ENCODE results near the gene RXRA. TPM values are rescaled to one million over a fixed set of nuclear protein-coding genes. Genes with fewer than 3 reads are reported as not detected.

Gene RXRA
- polyA plus RNA-seq, 1 of the 3 experiments (the other 2 are of a cell fraction), result 7.6 TPM

DNA sequence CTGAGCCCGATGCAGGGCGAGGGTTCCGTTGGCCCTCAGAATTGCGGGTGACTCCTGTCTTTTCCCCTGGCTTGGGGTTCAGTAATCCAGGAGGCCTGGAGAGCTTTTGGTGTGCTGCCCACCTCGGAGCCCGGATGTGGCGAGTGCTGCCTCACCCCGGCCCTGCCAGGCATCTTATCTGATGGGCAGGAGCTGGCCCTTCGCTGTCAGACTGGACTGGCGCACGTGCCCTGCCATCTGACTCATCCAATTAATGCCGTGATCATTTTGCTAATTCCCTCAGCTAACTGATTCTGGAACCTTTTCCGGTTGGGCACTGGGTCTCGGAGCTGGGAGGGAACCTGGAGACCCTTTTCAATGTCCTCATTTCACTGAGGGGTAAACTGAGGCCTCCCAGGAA is 34.6 kb downstream of the RXRA start (continued):
- peak; percentile 89 for TF ChIP-seq PBX3 (IDR thresholded peaks at IDR 0.05)
- no peak; the same call in 1 of the 2 replicates for TF ChIP-seq JUND (IDR thresholded peaks at IDR 0.05)
- TF ChIP-seq, protein P1, sequence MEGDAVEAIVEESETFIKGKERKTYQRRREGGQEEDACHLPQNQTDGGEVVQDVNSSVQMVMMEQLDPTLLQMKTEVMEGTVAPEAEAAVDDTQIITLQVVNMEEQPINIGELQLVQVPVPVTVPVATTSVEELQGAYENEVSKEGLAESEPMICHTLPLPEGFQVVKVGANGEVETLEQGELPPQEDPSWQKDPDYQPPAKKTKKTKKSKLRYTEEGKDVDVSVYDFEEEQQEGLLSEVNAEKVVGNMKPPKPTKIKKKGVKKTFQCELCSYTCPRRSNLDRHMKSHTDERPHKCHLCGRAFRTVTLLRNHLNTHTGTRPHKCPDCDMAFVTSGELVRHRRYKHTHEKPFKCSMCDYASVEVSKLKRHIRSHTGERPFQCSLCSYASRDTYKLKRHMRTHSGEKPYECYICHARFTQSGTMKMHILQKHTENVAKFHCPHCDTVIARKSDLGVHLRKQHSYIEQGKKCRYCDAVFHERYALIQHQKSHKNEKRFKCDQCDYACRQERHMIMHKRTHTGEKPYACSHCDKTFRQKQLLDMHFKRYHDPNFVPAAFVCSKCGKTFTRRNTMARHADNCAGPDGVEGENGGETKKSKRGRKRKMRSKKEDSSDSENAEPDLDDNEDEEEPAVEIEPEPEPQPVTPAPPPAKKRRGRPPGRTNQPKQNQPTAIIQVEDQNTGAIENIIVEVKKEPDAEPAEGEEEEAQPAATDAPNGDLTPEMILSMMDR (IDR thresholded peaks at IDR 0.05), result no peak
- TF ChIP-seq FOXM1 (IDR thresholded peaks at IDR 0.05; ENCODE audit: low read depth), result no peak; the same call in 1 of the 2 replicates
- TF ChIP-seq ZBTB33 (IDR thresholded peaks at IDR 0.05; ENCODE audit: borderline replicate concordance, low read depth), result peak; percentile 80; the same call in 1 of the 2 replicates
- TF ChIP-seq NFIC (IDR thresholded peaks at IDR 0.05; ENCODE audit: borderline replicate concordance), result peak; percentile 100

- Histone ChIP-seq H3K79me2 (ENCODE audit: insufficient read depth) (peaks cover 38% of the 10 kb centered on the region; the same call in 1 of the 2 replicates), H3K27me3 (ENCODE audit: insufficient read depth) (no peaks in the 10 kb centered on the region), H2AFZ (ENCODE audit: low read depth) (no peak overlapping the region), H3K9ac (no peak overlapping the region), H3K9me2 (no peaks in the 10 kb centered on the region), H3K4me3 (ENCODE audit: low read depth in 2 of 2, low read length in 1 of 2) (no peak overlapping the region), H3K4me2 (peak overlapping the region; percentile 77; the same call in 1 of the 2 replicates), H3K4me1 (ENCODE audit: control insufficient read depth in 1 of 2, insufficient read depth in 2 of 2, low read depth in 1 of 2, low read length in 1 of 2) (peaks cover 30 to 88% of the 10 kb centered on the region in 2 experiments), H4K20me1 (ENCODE audit: insufficient read depth) (peaks cover 96% of the 10 kb centered on the region), H3K36me3 (replicated peaks in 1 of 2; ENCODE audit: control insufficient read depth in 1 of 2, insufficient read depth in 2 of 2, low read length in 1 of 2) (no peaks in the 10 kb centered on the region), H3K27ac (ENCODE audit: low read depth in 2 of 2, low read length in 1 of 2) (peak overlapping the region; percentile 56 to 58; a peak in 3 of 4 replicates), H3F3A (replicated peaks; ENCODE audit: insufficient read depth) (peaks cover 9% of the 10 kb centered on the region), H3K9me3 (no peaks in the 10 kb centered on the region)
- POLR2A ChIA-PET, result interaction anchor here (2.6 kb wide), 1 partner anchor 12 kb away, joined by 10 read pairs; no protein-coding TSS in a partner anchor
- 85% methylated on average over 14 of the region's 16 CpGs for WGBS (ENCODE audit: low lambda C conversion rate)
- no peak for DNase-seq
- CTCF ChIA-PET, result interaction anchor here (0.8 to 4.5 kb wide), 14 partner anchors 11 to 197 kb away, joined by 3 to 31 read pairs (median 3); partner anchors contain the start of gene RNU6ATAC
- TF ChIP-seq FOXM1 (IDR thresholded peaks at IDR 0.05; ENCODE audit: low read depth), result no peak
- no peak for TF ChIP-seq TCF12 (IDR thresholded peaks at IDR 0.05)
- TF ChIP-seq, protein P2, sequence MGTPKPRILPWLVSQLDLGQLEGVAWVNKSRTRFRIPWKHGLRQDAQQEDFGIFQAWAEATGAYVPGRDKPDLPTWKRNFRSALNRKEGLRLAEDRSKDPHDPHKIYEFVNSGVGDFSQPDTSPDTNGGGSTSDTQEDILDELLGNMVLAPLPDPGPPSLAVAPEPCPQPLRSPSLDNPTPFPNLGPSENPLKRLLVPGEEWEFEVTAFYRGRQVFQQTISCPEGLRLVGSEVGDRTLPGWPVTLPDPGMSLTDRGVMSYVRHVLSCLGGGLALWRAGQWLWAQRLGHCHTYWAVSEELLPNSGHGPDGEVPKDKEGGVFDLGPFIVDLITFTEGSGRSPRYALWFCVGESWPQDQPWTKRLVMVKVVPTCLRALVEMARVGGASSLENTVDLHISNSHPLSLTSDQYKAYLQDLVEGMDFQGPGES (IDR thresholded peaks at IDR 0.05; ENCODE audit: low read depth, low read length), result no peak
These were observed 35.2 kb downstream of the RXRA start for GRCh38 chr9:134361426-134361825.
